Hepatocyte (in vitro differentiated cells): ENCODE data around the gene UGT8. TPM values are rescaled to one million over a fixed set of nuclear protein-coding genes. Genes with fewer than 3 reads are reported as not detected.
A peak's percentile ranks its signal among the peaks of the same experiment; 100 is the strongest.

Experiments
- microRNA counts: library from miRNA; unstranded; fragments of <30 nt; microRNA quantifications from one replicate; lab custom pipeline; 2017
- microRNA-seq: library from miRNA; unstranded; fragments of <30 nt; microRNA quantifications from one replicate; pipeline ENCODE4, GENCODE V29; 2017
- polyA plus RNA-seq: library from polyadenylated mRNA; unstranded; fragments of >200 nt; fragmentation: Nextera tagmentation; extraction: Ambion mirVana; gene quantifications from 2 replicates; pipeline ENCODE4 v1.2.1, GENCODE V29; 2016
- small RNA-seq: library from RNA; depleted of rRNA; stranded (forward); fragments of <200 nt; gene quantifications from one replicate; pipeline ENCODE3, GENCODE V24; 2014
- total RNA-seq: library from RNA; depleted of rRNA; stranded (reverse); fragments of >200 nt; gene quantifications from 2 replicates; pipeline ENCODE4 v1.2.3, GENCODE V29; 2014

Gene UGT8
- total and polyA plus RNA-seq, 2 experiments from 2014 or later: 17.0 to 47.2 TPM

MicroRNAs encoded within 50 kb of the gene (microRNA counts, 767-probe panel; counts per million panel counts)
- not detected for microRNA hsa-miR-577 (lab: Ali Mortazavi, UCI)

Small RNA genes within 50 kb of the gene (microRNA-seq; reads per million reads assigned to microRNA genes)
- 64.8 reads per million, percentile 56 among the genes with 10 or more reads in this experiment for gene MIR577

Small RNA genes within 50 kb of the gene (small RNA-seq; reads per million reads assigned to genes)
- gene MIR577: 50.2 reads per million, percentile 97 among the genes with 10 or more reads in this experiment
